Endothelial cell of umbilical vein (primary cell): Measurements from ENCODE around the gene WNT7B. TPM values are rescaled to one million over a fixed set of nuclear protein-coding genes. Genes with fewer than 3 reads are reported as not detected.

Experiments
- BruUV-seq: library from RNA; stranded (reverse); fragments of 400-500 nt; replicated peaks from 2 replicates; lab custom pipeline; 2021; lab: Mats Ljungman, UMichigan
- CTCF ChIA-PET: fragments of 300-600, 350-600 bp; sonication (Branson Sonifier 250); formaldehyde crosslinking; loops from one replicate; lab custom pipeline; 2021; ENCODE audit warnings: antibody characterized with exemption, inconsistent platforms; lab: Charles Lee
- POLR2A ChIA-PET: fragments of 300-600, 350-600 bp; sonication (Branson Sonifier 250); formaldehyde crosslinking; loops from one replicate; lab custom pipeline; 2021; ENCODE audit warnings: antibody characterized with exemption, inconsistent platforms; lab: Charles Lee
- DNase-seq: peaks from one replicate; pipeline ENCODE4 v3.0.0-alpha.2; 2011; ENCODE audit warnings: low read depth, low spot score
- FAIRE-seq: peaks from 2 replicates; lab custom pipeline; 2011; peaks lifted over from hg19 to GRCh38; lab: Jason Lieb, UNC
- H2AFZ ChIP-seq: 2 replicates; pipeline ENCODE4 v1.6.0; 2012; ENCODE audit warnings: low read depth, low read length, control low read depth, inconsistent platforms
- H3K27ac ChIP-seq: 2 replicates; pipeline ENCODE4 v1.5.1; 2011; ENCODE audit warnings: low read depth, mild to moderate bottlenecking, control low read depth, low read length, moderate library complexity; ENCODE audit not compliant: insufficient read depth
- H3K27me3 ChIP-seq, 2 experiments: 2 replicates each; pipeline versions ENCODE4 v1.6.0 to v1.6.1; 2011; ENCODE audit warnings: low read length in 2 of 2, mixed read lengths in 1 of 2; ENCODE audit not compliant: control insufficient read depth in 2 of 2, insufficient read depth in 2 of 2
- H3K36me3 ChIP-seq, 2 experiments: 2 replicates in 1 of 2; 3 replicates in 1 of 2; pipeline ENCODE4 v1.5.1; 2011; ENCODE audit warnings: low read length in 2 of 2, mild to moderate bottlenecking in 1 of 2, moderate library complexity in 1 of 2; ENCODE audit not compliant: control insufficient read depth in 2 of 2, insufficient read depth in 2 of 2; ENCODE audit errors: extremely low read depth in 1 of 2
- H3K4me1 ChIP-seq: 3 replicates; pipeline ENCODE4 v1.5.1; 2011; ENCODE audit warnings: mild to moderate bottlenecking, low read length; ENCODE audit not compliant: control insufficient read depth, insufficient read depth; ENCODE audit errors: extremely low read depth
- H3K4me2 ChIP-seq: 2 replicates; pipeline ENCODE4 v1.6.1; 2011; ENCODE audit warnings: low read length, control low read depth, mixed read lengths; ENCODE audit not compliant: insufficient read depth
- H3K4me3 ChIP-seq, 3 experiments: fragments of 200-600 bp in 1 of 3; sonication (generic), shearing (Covaris generic) in 1 of 3; replicated peaks in 1 of 3; 2 replicates each; pipeline ENCODE4 v1.5.1; 2011 to 2016; ENCODE audit warnings: control low read depth in 3 of 3, low read length in 3 of 3, mild to moderate bottlenecking in 2 of 3, inconsistent platforms in 1 of 3, low read depth in 1 of 3, moderate library complexity in 1 of 3; ENCODE audit not compliant: insufficient read depth in 1 of 3
- H3K79me2 ChIP-seq: 2 replicates; pipeline ENCODE4 v1.6.0; 2012; ENCODE audit warnings: low read length, inconsistent platforms; ENCODE audit not compliant: control insufficient read depth, insufficient read depth
- H3K9ac ChIP-seq: replicated peaks from 2 replicates; pipeline ENCODE3; 2011; ENCODE audit warnings: low read length, control low read depth; ENCODE audit not compliant: insufficient read depth; ENCODE audit errors: extremely low read depth
- H3K9me1 ChIP-seq: replicated peaks from 3 replicates; pipeline ENCODE4 v1.6.0; 2011; ENCODE audit warnings: mild to moderate bottlenecking, low read length; ENCODE audit not compliant: control insufficient read depth, insufficient read depth; ENCODE audit errors: extremely low read depth
- H3K9me3 ChIP-seq: replicated peaks from 2 replicates; pipeline ENCODE4 v1.5.1; 2012; ENCODE audit warnings: low read length, inconsistent platforms; ENCODE audit not compliant: control insufficient read depth, insufficient read depth
- H4K20me1 ChIP-seq: replicated peaks from 2 replicates; pipeline ENCODE3; 2011; ENCODE audit warnings: mild to moderate bottlenecking, low read length; ENCODE audit not compliant: control insufficient read depth, insufficient read depth; ENCODE audit errors: extremely low read depth
- CTCF ChIP-seq, 2 donors: IDR thresholded peaks; 1 replicate in 1 of 2; 2 replicates in 1 of 2; pipeline ENCODE4 v1.5.1; 2011; ENCODE audit warnings: low read length in 2 of 2, mild to moderate bottlenecking in 2 of 2, moderate library complexity in 2 of 2, control low read depth in 1 of 2, inconsistent platforms in 1 of 2, low read depth in 1 of 2; ENCODE audit not compliant: insufficient read depth in 1 of 2; ENCODE audit errors: extremely low read depth in 1 of 2
- EZH2 ChIP-seq: IDR thresholded peaks from 2 replicates; pipeline ENCODE4 v1.6.1; 2012; ENCODE audit warnings: borderline replicate concordance, low read depth, mild to moderate bottlenecking, moderate library complexity, low read length, inconsistent platforms; ENCODE audit not compliant: severe bottlenecking
- FOS ChIP-seq: IDR thresholded peaks from 2 replicates; pipeline ENCODE4 v1.6.1; 2011; ENCODE audit warnings: mild to moderate bottlenecking, low read length, moderate library complexity, borderline replicate concordance; ENCODE audit not compliant: insufficient read depth
- GATA2 ChIP-seq: IDR thresholded peaks from 2 replicates; pipeline ENCODE4 v1.7.0; 2011; ENCODE audit warnings: low read depth, mild to moderate bottlenecking, moderate library complexity, mixed read lengths, low read length; ENCODE audit not compliant: insufficient read length, insufficient read depth
- JUN ChIP-seq: IDR thresholded peaks from 2 replicates; pipeline ENCODE4 v1.6.1; 2011; ENCODE audit warnings: borderline replicate concordance, low read depth; ENCODE audit not compliant: insufficient read length, insufficient read depth
- MAX ChIP-seq: IDR thresholded peaks from 2 replicates; pipeline ENCODE4 v1.6.1; 2011; ENCODE audit not compliant: insufficient read depth, insufficient read length
- MYC ChIP-seq: IDR thresholded peaks from one replicate; pipeline ENCODE4 v1.6.1; 2011; ENCODE audit warnings: mild to moderate bottlenecking, low read depth, low read length
- POLR2A ChIP-seq: IDR thresholded peaks from 2 replicates; pipeline ENCODE4 v1.6.1; 2012; ENCODE audit warnings: low read depth, mild to moderate bottlenecking, control low read depth, low read length
- POLR2AphosphoS5 ChIP-seq: IDR thresholded peaks from 2 replicates; pipeline ENCODE4 v1.6.1; 2012; ENCODE audit warnings: low read depth, mild to moderate bottlenecking, control low read depth, low read length, moderate library complexity; ENCODE audit not compliant: insufficient read depth
- dilution Hi-C: fragments of 300-500 bp; cut with MboI; formaldehyde crosslinking; loops from one replicate; pipeline ENCODE4 v1.15.0; 2019; ENCODE audit warnings: low sequenced_read_pairs; ENCODE audit not compliant: extremely low pct_ligation_motif_present
- intact Hi-C: fragments of 100-400 bp; cut with micrococcal nuclease; formaldehyde crosslinking; loops from one replicate; pipeline ENCODE4 v1.10.0; 2022
- polyA plus RNA-seq, 4 experiments: library from polyadenylated mRNA; depleted of rRNA in 3 of 4; stranded (reverse) in 3 of 4; unstranded in 1 of 4; fragments of >200 nt; gene quantifications; 2 replicates each; pipeline versions ENCODE4 v1.2.1 to v1.2.3, GENCODE V29; 2011 to 2012; ENCODE audit warnings: missing spikeins in 1 of 4
- total RNA-seq: library from RNA; stranded (reverse); gene quantifications from 2 replicates; pipeline ENCODE4 v1.2.3, GENCODE V29; 2021

The WNT7B gene
- total and polyA plus RNA-seq, 2 donors (not counting 3 experiments of a cell fraction or from before 2014, with no cell fraction given), result not detected

- Histone ChIP-seq H3K27ac (no peak overlapping the region), H3K9me1 (no peaks in the 10 kb centered on the region), H3K79me2 (no peaks in the 10 kb centered on the region), H3K4me1 (no peaks in the 10 kb centered on the region), H3K4me3 (no peak overlapping the region), H2AFZ (no peak overlapping the region), H3K4me2 (no peak overlapping the region), H3K36me3 (no peaks in the 10 kb centered on the region), H3K27me3 (no peaks in the 10 kb centered on the region), H3K9ac (no peak overlapping the region), H4K20me1 (no peaks in the 10 kb centered on the region), H3K9me3 (no peaks in the 10 kb centered on the region)
- dilution Hi-C loops, result no loop called here
- no TSS peak for BruUV-seq
- POLR2A ChIA-PET, result no interaction called here
- intact Hi-C loops, result no loop called here
- no peak for TF ChIP-seq CTCF (IDR thresholded peaks at IDR 0.05; ENCODE audit: extremely low read depth in 1 of 2, insufficient read depth in 1 of 2, low read depth in 1 of 2, low read length in 2 of 2)
- no peak for TF ChIP-seq EZH2
- no peak for TF ChIP-seq POLR2A
- no peak for TF ChIP-seq FOS
- no peak for TF ChIP-seq JUN
- TF ChIP-seq GATA2, result no peak
- DNase-seq (no peak), FAIRE-seq (no peak)
- CTCF ChIA-PET, result no interaction called here
These were observed 62.7 kb downstream of the WNT7B start for GRCh38 chr22:45914309-45914708.

GRCh38 chr22:45912910-45913309 lies 64.1 kb downstream of the WNT7B start:
- no peak overlapping the region for H3K27ac ChIP-seq
- dilution Hi-C loops, result no loop called here
- no peaks in the 10 kb centered on the region for H3K27me3 ChIP-seq
- H3K9me1 ChIP-seq, result no peaks in the 10 kb centered on the region
- H3K4me2 ChIP-seq, result no peak overlapping the region
- TF ChIP-seq CTCF (IDR thresholded peaks at IDR 0.05; ENCODE audit: extremely low read depth in 1 of 2, insufficient read depth in 1 of 2, low read depth in 1 of 2, low read length in 2 of 2) (no peak), FOS (no peak), MYC (no peak), POLR2A (no peak), GATA2 (no peak), JUN (no peak), EZH2 (no peak), MAX (no peak), POLR2AphosphoS5 (no peak)
- POLR2A ChIA-PET, result no interaction called here
- DNase-seq, result no peak
- no peaks in the 10 kb centered on the region for H3K4me1 ChIP-seq
- CTCF ChIA-PET, result no interaction called here
- H2AFZ ChIP-seq, result no peak overlapping the region
- no peaks in the 10 kb centered on the region for H3K9me3 ChIP-seq
- intact Hi-C loops, result no loop called here
- no peak overlapping the region for H3K9ac ChIP-seq
- no peaks in the 10 kb centered on the region for H3K36me3 ChIP-seq
- no peaks in the 10 kb centered on the region for H3K79me2 ChIP-seq
- no TSS peak for BruUV-seq
- no peaks in the 10 kb centered on the region for H4K20me1 ChIP-seq
- no peak for FAIRE-seq
- H3K4me3 ChIP-seq, result no peak overlapping the region
